GM21381 (cell line): ENCODE results near the gene SEZ6L2.
"Not testable (repeated sequence)": the region's sequence is repeated elsewhere in the genome, so short reads cannot be mapped to it uniquely, and the experiment has no call there.

Experiments used
- ATAC-seq: cut with Tn5 transposase; IDR thresholded peaks from one replicate; pipeline ENCODE4 v1.9.1; 2021; ENCODE audit warnings: mild to moderate bottlenecking, moderate library complexity; ENCODE audit not compliant: unreplicated experiment

SEZ6L2 gene

DNA sequence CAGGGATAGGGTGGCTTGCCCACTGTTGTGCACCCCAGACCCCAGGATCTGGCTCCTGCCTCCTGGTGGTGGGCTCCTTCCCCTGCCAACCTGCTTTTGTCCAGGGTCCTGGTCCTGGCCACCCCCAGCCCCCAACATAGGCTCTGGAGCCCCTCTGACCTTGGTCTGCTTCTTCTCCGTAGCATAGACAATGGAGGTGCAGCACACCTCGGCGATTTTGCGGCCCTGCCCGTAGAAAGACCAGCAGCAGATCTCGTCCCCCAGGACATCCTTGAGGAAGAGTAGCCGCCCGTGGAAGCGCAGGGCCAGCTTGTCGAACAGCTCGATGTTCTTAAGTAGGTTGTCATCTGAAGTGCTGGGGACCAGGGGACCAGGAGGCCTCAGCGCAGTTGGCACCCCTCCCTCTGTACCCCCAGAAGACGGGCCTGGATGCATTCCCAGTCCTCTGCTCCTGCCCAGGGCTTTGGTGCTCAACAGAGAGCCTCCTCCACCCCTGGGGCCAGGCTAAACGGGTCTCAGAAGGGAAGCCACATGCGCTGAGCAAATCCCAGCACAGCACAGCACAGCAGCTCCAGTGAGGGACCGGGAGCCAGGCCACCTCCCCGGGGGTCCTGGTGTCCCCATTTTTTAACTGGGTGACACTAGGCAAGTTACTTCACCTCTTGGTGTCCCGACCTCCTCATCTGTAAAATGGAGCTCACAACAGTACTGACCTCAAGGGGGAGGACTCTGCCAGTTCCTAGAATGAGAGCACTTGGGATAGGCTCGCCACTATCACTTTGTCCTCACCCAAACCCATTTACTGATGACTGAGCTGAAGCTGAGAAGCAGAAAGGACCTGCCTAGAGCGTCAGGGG is 11.7 kb upstream of the SEZ6L2 start:
- ATAC-seq, result no peak

DNA sequence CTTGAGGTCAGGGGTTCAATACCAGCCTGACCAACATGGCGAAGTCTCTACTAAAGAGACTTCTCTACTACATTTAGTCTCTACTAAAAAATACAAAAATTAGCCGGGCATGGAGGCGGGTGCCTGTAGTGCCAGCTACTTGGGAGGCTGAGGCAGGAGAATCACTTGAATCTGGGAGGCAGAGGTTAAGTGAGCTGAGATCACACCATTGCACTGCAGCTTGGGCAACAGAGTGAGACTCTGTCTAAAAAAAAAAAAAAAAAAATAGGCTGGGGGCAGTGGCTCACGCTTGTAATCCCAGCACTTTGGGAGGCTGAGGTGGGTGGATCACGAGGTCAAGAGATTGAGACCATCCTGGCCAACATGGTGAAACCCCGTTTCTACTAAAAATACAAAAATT is 10.5 kb upstream of the SEZ6L2 start:
- ATAC-seq, result not testable (repeated sequence)

DNA sequence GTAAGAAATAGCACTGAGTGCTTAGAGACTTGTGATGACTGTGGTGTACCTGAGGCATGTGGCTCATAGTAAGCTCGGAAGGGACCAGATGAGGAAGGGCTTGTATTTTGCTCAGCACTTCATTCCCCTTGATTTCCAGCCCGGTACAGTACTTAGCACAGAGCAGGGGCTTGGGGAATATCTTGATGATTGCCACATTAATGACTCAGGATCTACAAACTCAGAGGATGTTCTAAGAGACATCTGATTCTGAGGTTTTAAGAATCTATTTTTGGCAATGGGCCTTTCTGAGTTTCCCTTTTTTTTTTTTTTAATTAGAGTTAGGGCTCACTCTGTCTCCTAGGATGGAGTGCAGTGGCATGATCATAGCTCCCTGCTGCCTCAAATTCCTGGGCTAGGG is 10.0 kb upstream of the SEZ6L2 start:
- ATAC-seq, result no peak

DNA sequence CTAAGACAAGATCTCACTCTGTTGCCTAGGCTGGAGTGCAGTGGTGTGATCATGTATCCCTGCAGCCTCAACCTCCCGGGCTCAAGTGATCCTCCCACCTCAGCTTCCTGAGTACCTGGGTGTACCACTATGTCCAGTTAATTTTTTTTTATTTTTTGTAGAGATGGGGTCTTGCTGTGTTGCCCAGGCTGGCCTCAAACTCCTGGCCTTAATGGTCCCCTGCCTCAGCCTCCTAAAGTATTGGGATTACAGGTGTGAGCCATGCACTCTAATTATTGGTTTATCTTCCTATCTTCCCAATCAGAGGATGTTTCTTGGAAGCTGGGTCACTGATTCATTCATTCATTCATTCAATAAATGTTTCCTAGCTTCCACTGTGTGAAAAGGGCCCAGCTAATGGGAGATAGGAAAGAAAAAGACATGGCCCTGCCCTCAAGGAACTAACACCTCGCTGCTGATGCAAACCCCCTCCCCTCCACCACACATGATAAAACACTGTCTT is 9.4 kb upstream of the SEZ6L2 start:
- ATAC-seq, result no peak

DNA sequence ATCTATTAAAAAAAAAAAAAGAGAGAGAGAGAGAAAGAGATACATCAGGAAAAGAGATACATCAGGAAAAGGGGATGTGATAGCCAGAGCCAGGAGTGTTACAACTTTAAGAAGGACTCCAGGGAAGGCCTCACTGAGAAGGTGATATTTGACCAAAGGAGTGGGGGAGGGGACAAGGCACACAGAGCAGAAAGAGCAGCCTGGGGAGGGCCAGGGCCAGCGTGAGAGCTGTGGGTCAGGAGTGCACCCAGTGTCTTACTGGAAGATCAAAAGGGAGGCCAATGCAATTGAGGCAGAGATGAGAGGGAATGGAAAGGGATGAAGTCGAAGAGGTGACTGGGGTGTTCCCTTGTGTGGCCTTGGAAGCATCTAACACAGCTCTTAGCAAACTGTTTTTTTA is 8.6 kb upstream of the SEZ6L2 start:
- ATAC-seq, result no peak

DNA sequence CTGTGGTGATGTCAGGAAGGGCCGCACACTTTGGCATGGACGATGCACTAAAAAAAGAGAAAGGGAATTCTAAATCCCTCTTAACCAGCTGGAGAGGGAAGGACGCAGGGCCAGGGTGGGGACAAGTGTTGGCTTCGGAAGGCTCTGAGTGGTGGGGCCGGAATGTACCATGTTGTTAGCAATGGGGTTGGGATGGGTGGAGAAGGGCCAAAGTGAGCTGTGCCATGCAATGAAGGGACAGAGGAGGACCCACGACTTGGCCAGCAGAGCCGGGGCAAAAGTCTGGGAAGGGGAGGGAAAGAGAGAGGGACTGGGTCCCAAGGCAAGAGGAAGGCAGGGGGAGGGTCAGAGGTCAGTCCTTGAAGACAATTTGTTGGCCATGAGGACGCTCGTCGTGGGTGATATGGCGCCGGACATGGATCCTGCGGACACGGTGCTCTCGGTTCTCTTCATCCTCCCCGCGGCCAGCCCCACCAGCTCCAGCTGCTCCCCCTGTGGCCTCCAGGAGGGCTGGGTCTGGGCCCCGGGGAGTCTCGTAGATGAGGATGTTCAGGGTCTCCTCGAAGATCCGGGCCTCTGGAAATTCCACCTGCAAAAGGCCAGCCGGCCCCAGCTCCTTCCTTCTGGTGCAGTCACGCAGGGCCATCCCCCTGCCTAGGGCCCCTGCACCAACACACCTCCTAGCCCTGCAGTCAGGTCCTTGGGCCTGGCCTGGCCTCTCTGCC is 7.3 kb upstream of the SEZ6L2 start:
- no peak for ATAC-seq

DNA sequence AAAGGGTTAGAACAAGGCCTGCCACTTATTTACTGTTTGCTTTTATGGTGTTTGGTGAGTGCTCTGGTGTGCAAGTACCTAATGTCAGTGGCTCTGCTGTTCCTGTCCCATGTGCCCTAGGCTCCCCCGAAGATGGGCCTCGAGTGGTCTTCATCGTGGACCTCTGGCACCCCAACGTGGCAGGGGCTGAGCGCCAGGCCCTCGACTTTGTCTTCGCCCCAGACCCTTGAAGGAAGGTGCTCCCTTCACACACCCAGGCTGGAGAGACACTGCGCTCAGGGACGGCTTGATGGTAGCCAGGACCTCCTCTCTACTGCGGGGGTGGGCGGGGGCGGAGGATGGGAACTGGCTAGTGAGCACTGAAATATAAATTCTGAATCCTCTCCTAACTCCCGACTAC is 6.3 kb upstream of the SEZ6L2 start:
- ATAC-seq, result no peak

DNA sequence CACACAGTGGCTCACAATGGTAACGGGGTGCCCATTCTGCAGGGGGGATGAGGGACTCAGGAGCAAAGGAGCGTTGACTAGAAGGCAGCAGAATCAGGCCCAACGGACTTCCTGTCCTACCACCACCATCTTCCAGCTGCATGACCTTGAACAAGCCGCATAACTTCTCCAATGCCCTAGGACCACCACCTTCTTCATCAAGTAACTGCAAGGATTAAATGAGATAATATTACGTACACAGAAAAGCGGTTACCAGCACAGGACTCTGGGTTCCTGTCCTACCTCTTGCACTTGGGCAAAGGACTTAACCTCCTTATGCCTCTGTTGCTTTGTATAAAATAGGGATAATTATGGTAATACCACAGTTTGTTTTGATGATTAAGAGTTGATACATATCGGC is 5.6 kb upstream of the SEZ6L2 start:
- no peak for ATAC-seq

DNA sequence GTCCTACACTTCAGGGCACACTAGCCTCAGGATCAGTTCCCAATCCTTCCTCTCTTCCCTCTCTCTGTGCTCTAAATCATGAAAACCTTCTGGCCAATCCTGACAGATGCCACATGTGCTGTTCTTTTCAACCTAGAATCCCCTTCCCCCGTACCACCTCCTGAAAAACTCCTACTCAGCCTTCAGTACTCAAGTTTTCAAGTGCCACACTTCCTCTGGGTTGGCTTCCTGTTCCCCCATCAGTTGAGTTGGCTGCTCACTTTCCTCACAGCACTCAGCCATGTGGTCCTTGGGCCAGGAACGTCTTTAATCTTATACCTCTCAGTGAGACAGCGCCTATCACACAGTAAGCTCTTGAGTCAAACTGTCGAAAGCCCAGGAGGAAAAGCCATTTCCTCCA is 4.2 kb upstream of the SEZ6L2 start:
- ATAC-seq, result no peak

DNA sequence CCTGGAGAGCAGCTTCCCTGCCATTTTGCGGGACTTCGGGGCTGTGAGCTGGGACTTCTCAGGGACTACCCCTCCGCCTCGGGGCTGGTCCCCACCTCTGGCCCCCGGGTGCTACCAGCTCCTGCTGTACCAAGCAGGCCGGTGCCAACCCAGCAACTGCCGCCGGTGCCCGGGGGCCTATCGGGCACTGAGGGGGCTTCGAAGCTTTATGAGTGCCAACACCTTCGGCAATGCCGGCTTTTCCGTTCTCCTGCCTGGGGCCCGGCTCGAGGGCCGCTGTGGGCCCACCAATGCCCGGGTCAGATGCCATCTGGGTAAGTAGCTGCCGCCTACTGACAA is 2.2 kb upstream of the SEZ6L2 start:
- ATAC-seq, result no peak

DNA sequence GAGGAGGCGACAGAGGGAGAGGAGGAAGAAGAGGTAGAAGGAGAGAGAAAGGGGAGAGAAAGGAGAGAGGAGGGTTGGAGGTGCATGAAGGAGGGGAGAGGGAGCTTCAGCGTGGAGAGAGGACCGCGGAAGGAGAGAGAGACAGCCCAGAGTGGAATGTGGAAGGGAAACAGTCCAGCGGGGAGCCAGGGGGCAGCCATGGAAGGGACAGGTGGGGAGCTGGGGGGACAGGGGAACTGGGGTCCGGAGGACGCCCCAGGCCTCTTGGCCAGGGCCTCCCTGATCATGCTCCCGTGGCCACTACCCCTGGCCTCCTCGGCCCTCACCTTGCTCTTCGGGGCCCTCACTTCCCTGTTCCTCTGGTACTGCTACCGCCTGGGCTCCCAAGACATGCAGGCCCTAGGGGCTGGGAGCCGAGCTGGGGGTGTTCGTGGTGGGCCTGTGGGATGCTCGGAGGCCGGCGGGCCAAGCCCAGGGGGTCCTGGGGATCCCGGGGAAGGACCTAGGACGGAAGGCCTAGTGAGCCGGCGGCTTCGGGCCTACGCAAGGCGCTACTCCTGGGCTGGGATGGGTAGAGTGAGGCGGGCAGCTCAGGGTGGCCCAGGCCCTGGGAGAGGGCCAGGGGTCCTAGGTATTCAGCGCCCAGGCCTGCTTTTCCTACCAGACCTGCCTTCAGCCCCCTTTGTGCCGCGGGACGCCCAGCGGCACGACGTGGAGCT is 1.7 kb upstream of the SEZ6L2 start:
- ATAC-seq, result no peak

DNA sequence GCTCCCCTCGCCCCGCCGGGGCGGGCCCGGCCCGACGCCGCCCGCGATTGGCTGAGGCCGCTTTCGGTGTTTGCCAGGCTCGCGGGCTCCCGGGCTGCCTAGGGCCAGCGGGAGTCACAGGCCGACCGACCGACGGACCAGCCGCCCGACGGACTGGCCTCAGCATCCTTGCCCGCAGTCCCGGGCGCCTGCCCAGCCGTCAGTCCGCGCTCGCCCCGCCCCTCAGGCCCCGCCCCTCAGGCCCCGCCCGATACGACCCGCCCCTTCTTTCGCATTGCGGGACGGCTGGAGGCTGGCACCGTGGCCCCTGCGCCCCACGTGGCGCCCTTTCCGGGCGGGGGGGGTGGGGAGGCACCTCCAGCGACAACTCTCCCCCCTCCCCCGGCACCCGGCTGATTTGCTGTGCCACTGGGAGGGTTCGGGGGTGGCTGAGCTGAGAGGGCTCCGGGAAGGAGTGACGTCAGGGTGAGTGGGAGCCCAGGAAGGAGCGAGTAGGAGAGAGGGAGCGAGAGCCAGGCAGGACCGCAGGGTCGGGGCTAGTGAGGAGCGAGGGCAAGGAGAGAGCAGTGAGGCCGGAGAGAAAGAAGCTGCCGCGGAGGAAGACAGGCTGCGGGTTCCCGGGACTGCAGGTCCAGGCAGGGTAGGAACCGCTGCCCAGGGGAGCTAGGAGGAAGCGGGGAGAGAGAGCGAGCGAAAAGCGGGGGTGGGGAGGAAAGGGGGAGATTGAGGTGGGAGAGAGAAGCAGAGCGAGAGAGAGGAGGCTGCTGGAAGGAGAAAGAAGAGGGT is 945 bp upstream of the SEZ6L2 start, which contains the start of gene ASPHD1:
Gene ASPHD1, plus strand, starts transcription at position 387 of the 786 bp plus-strand sequence. CDS start 484 bp downstream, outside the sequence.
- peak; percentile 57 for ATAC-seq

DNA sequence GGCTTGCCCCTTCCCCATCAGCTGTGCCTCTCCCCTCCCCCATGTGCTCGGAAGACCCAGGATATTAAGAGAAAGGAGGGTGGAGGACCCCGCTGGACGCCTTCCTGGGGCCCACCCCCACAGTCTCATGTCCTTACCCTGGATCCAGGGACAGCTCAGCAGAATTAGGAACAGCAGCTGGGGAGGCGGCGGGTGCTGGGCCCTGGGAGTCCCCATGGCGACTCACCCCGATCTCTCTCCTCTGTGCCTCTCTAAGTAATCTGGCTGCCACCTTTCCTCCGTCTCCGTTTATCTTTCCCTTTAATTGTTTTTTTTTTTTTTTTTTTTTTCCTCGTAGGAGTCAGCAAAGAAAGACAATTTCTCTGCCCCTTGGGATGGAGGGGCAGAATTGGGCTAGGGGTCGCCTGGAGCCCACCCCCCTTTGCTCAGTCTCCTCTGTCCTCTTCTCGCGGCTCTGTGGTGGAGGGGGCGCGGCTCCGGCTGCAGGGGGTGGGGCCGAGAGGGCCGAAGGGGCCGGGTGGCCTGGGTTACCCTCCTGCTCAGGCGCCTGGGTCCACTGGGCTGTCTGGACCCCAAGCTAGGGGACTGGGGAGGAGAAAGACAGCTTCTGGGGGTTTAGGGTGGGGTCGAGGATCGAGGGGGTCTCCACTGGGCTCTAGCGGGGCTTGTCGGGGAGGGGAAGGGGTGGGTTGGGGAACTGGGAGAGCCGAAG is 390 bp downstream of the SEZ6L2 start:
- ATAC-seq, result no peak

DNA sequence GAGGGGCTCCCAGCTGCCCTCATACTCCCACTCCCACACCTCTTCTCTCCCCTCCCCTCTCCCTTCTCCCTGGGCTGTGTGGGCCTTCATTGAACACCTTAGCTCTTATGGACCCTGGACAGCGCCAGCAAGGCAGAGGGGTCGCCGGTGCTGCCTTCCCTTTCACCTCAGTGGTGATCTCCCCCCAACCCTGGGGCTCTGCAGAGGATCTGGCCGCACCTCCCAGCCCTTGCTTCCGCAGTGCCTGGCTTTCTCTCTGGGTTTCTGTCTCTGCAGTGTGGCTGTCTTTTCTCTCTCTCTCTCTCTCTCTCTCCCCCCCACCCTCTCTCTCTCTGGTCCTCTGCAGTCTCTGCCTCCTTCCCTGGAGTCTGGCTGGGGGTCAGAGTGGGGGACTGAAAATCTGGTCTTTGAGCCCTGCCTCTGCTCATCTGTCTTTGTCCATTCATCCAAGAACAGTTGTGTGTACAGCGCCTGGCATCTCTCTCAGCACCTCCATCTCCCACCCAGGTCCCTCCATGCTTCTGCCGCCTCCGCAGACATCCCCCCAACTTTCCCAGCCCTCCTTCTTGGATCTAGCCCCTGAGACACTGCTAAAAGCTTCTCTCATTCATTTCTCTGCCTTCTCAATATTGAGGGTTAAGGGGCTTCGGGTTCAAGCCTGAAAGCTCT is 1.1 kb downstream of the SEZ6L2 start:
- ATAC-seq, result no peak

DNA sequence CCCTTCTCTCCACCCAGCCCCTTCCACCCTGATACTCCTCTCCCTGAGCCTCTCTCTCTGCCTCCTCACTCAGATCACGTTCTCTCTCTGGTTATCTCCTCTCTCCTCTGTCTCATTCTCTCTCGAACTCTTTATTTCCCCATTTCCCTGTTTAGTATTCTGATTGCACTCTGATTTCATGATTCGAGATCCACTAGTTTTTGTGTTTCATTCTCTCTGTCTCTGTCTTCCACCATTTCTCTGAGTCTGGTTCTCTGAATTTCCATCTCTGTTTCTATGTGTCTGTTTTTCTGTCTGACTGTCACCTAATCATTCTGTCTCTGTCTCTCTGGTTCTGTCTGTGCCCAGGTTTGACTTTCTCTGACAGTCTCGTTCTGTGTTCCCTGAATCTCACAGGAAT is 2.0 kb downstream of the SEZ6L2 start:
- no peak for ATAC-seq

DNA sequence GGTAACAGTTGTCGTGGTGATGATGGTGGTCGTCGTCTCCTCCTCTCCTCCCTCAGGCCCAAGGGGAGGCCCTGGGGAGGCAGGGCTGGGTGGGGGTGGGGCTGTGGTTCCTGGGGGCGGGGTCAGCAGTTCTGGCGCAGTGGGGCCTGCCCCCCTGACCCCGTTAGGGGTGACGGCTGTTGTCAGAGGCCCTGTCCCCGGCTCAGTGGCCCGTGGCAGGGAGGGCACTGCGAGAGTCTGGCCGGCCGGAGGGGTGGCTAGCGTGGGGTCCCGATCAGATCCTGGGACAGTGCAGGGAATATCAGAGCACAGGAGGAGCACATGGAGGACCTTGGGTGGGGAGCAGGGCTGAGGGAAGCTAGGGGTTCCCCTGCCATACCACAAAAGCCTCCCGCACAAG is 2.5 kb downstream of the SEZ6L2 start:
- ATAC-seq, result no peak

DNA sequence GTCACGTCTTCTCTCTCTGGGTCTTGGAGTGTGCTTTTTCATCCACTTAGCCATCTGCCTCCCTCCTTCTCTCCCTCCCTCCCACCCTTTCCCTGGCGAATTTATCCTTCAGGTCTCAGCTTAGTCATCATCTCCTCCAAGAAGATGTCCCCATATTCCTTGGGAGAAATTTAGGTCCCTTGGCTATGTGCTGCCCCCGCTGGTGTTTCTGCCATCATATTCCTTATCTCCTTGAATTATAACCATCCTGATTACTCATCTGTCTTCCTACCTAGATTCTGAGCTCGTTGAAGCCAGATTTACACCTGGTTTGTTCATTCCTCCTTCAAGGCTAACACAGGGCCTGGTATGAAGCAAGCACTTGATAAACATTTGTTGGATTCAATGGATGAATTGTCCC is 5.0 kb downstream of the SEZ6L2 start:
- ATAC-seq, result no peak

DNA sequence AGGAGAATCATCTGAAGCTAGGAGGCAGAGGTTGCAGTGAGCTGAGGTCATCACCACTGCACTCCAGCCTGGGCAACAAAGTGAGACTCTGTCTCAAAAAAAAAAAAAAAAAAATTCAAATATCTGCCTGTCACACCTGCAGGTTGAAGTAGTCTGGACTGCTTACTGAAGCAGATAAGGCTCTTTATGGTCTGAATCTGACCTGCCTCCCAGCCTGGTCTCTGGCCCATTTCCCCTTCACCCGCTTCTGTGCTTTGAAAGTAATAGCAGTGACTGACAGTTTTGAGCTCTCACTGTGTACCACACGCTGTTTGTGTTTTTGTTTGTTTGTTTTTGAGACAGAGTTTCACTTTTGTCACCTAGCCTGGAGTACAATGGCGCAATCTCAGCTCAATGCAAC is 5.8 kb downstream of the SEZ6L2 start:
- no peak for ATAC-seq

DNA sequence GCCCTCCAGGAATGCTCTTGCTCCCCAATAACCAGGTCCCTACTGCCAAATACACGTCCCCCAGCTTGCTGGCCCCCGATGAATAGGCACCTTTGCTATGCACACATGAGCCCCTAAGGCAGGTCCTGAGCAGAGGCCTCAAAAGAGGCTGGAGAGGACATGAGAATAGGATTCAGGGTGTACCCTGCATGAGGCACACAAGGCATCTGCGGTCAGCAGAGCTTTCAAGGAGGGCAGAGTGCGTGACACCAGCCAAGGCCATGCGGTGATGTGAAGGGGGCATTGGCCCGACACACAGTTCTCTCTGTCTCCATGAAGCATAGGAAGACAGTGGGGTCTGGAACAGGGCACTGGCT is 6.9 kb downstream of the SEZ6L2 start:
- no peak for ATAC-seq
